Lung (tissue), 12 donors: Measurements from ENCODE around the gene HINT1. TPM values are rescaled to one million over a fixed set of nuclear protein-coding genes. Genes with fewer than 3 reads are reported as not detected.
"Not testable (repeated sequence)": the region's sequence is repeated elsewhere in the genome, so short reads cannot be mapped to it uniquely, and the experiment has no call there.

Experiments
- ATAC-seq: fragments of 200-7000 bp; cut with Tn5 transposase; one replicate; pipeline ENCODE4 v1.9.1; 2020; ENCODE audit warnings: moderate number of reproducible peaks; ENCODE audit not compliant: insufficient read depth, low FRiP score
- DNase-seq, 3 donors: peaks; one replicate each; pipeline ENCODE4 v3.0.0-alpha.2; 2013 to 2017
- H3K27ac ChIP-seq, 2 donors: one replicate each; pipeline ENCODE4 v1.5.1; 2013; ENCODE audit warnings: mild to moderate bottlenecking in 2 of 2, moderate library complexity in 2 of 2, control low read depth in 1 of 2, inconsistent platforms in 1 of 2, low read depth in 1 of 2, low read length in 1 of 2
- H3K27me3 ChIP-seq, 3 donors: one replicate each; pipeline ENCODE4 v1.5.1; 2013; ENCODE audit warnings: low read length in 2 of 3; ENCODE audit not compliant: control insufficient read depth in 3 of 3, insufficient read depth in 3 of 3
- H3K36me3 ChIP-seq, 4 donors: one replicate each; pipeline ENCODE4 v1.5.1; 2013; ENCODE audit warnings: low read length in 4 of 4, mild to moderate bottlenecking in 1 of 4, moderate library complexity in 1 of 4; ENCODE audit not compliant: control insufficient read depth in 4 of 4, insufficient read depth in 4 of 4
- H3K4me1 ChIP-seq, 5 donors: one replicate each; pipeline ENCODE4 v1.5.1; 2013; ENCODE audit warnings: low read length in 5 of 5, mild to moderate bottlenecking in 2 of 5, moderate library complexity in 1 of 5; ENCODE audit not compliant: control insufficient read depth in 5 of 5, insufficient read depth in 5 of 5
- H3K4me3 ChIP-seq: one replicate; pipeline ENCODE4 v1.5.1; 2013; ENCODE audit warnings: mild to moderate bottlenecking, control low read depth, moderate library complexity
- H3K9ac ChIP-seq, 2 donors: one replicate each; pipeline ENCODE4 v1.5.1; 2013; ENCODE audit warnings: low read length in 2 of 2, control low read depth in 1 of 2; ENCODE audit not compliant: insufficient read depth in 1 of 2
- H3K9me3 ChIP-seq, 4 donors: one replicate each; pipeline ENCODE4 v1.5.1; 2013; ENCODE audit warnings: low read length in 3 of 4, mild to moderate bottlenecking in 1 of 4, moderate library complexity in 1 of 4; ENCODE audit not compliant: control insufficient read depth in 4 of 4, insufficient read depth in 3 of 4
- CTCF ChIP-seq: IDR thresholded peaks from 2 replicates; pipeline ENCODE4 v1.5.1; 2012; ENCODE audit warnings: mild to moderate bottlenecking; ENCODE audit errors: control extremely low read depth, extremely low read depth
- WGBS, 2 donors: extraction: QIAGEN DNeasy Blood & Tissue Kit; methylation state at CpG; one replicate each; pipeline ENCODE4 v1.1.7; 2013; 5-methylcytosine and 5-hydroxymethylcytosine counted together
- polyA plus RNA-seq, 2 donors: library from polyadenylated mRNA; stranded (reverse); fragments of 200-250 nt; gene quantifications; one replicate each; pipeline ENCODE4 v1.2.1, GENCODE V29; 2013
- total RNA-seq, 2 donors: library from RNA; depleted of rRNA in 1 of 2; stranded (reverse); fragments of >200 nt in 1 of 2; gene quantifications; one replicate each; pipeline ENCODE4 v1.2.1, GENCODE V29; 2014 to 2021
- donor health status: control.
- donor health status: control.
- donor health status: Bipolar disorder and iron deficiency.
- donor health status: healthy.
- donor health status: DM: yes; HTN: yes; CAD: no.

HINT1 gene
- total and polyA plus RNA-seq, 4 donors = 125 to 259 (median 182) TPM

- Histone ChIP-seq H3K27ac (no peak overlapping the region), H3K9ac (no peak overlapping the region), H3K36me3 (peaks cover 0 to 2% (median 0%) of the 10 kb centered on the region in 4 donors), H3K4me3 (no peak overlapping the region), H3K27me3 (no peaks in the 10 kb centered on the region), H3K4me1 (no peaks in the 10 kb centered on the region), H3K9me3 (no peaks in the 10 kb centered on the region)
- ATAC-seq = no peak
- WGBS, 2 donors = 96 to 98% methylated on average over 5 of the region's 5 CpGs
- DNase-seq = no peak
- no peak for TF ChIP-seq CTCF
These were observed 33.6 kb upstream of the HINT1 start for GRCh38 chr5:131198625-131199024.

GRCh38 chr5:131196331-131196730, 31.3 kb upstream of the HINT1 start:
- Histone ChIP-seq H3K4me3 (no peak overlapping the region), H3K27me3 (no peaks in the 10 kb centered on the region), H3K27ac (no peak overlapping the region), H3K36me3 (peaks cover 0 to 2% (median 0%) of the 10 kb centered on the region in 4 donors), H3K9ac (no peak overlapping the region), H3K9me3 (no peaks in the 10 kb centered on the region), H3K4me1 (no peaks in the 10 kb centered on the region)
- ATAC-seq (no peak), DNase-seq (no peak)
- WGBS, 2 donors = 88 to 92% methylated on average over 4 of the region's 4 CpGs
- TF ChIP-seq CTCF = no peak

GRCh38 chr5:131195696-131196095, 30.6 kb upstream of the HINT1 start:
- H3K27ac ChIP-seq = no peak overlapping the region
- H3K9ac ChIP-seq = no peak overlapping the region
- TF ChIP-seq CTCF = no peak
- H3K27me3 ChIP-seq = no peaks in the 10 kb centered on the region
- ATAC-seq = no peak
- no peaks in the 10 kb centered on the region for H3K4me1 ChIP-seq
- H3K4me3 ChIP-seq = no peak overlapping the region
- DNase-seq = no peak
- H3K36me3 ChIP-seq = peaks cover 0 to 2% (median 0%) of the 10 kb centered on the region in 4 donors
- no peaks in the 10 kb centered on the region for H3K9me3 ChIP-seq

- DNase-seq (no peak), ATAC-seq (no peak)
- no peaks in the 10 kb centered on the region for H3K27me3 ChIP-seq
- no peak overlapping the region for H3K27ac ChIP-seq
- no peak overlapping the region for H3K9ac ChIP-seq
- no peaks in the 10 kb centered on the region for H3K4me1 ChIP-seq
- 96% methylated on average over 5 of the region's 5 CpGs for WGBS, 2 donors
- H3K36me3 ChIP-seq = peaks cover 0 to 2% (median 0%) of the 10 kb centered on the region in 4 donors
- TF ChIP-seq CTCF = no peak
- H3K9me3 ChIP-seq = no peaks in the 10 kb centered on the region
- H3K4me3 ChIP-seq = no peak overlapping the region
These were observed 29.7 kb upstream of the HINT1 start for GRCh38 chr5:131194725-131195124.

GRCh38 chr5:131193897-131194296, 28.8 kb upstream of the HINT1 start:
- DNase-seq, H3K9me3 ChIP-seq, ATAC-seq, H3K9ac ChIP-seq, H3K4me3 ChIP-seq, H3K27ac ChIP-seq, H3K27me3 ChIP-seq, H3K4me1 ChIP-seq, H3K36me3 ChIP-seq: not testable (repeated sequence)
- WGBS, 2 donors = 86% methylated on average over 5 to 6 of the region's 7 CpGs
